PC-9 (cell line): ENCODE results near the gene KRTAP5-11. TPM values are rescaled to one million over a fixed set of nuclear protein-coding genes. Genes with fewer than 3 reads are reported as not detected.

Experiments used
- BruUV-seq: library from RNA; stranded (reverse); fragments of 400-500 nt; replicated peaks from 2 replicates; lab custom pipeline; 2021; lab: Mats Ljungman, UMichigan
- CTCF ChIA-PET: fragments of 300-600 bp; sonication (Branson Sonifier 250); formaldehyde crosslinking; loops from one replicate; lab custom pipeline; 2022; ENCODE audit warnings: antibody characterized with exemption; lab: Charles Lee
- POLR2A ChIA-PET: fragments of 300-600 bp; sonication (Branson Sonifier 250); formaldehyde crosslinking; loops from one replicate; lab custom pipeline; 2022; ENCODE audit warnings: antibody characterized with exemption; ENCODE audit not compliant: unreplicated experiment; lab: Charles Lee
- DNase-seq, 2 experiments: peaks; one replicate each; pipeline versions ENCODE4 v3.0.0 to v3.0.0-alpha.2; 2015 to 2022; ENCODE audit warnings: mixed read lengths in 1 of 2
- H2AFZ ChIP-seq: fragments of 200-600 bp; sonication (generic); 2 replicates; pipeline ENCODE4 v1.8.1; 2017; ENCODE audit warnings: antibody characterized with exemption
- H3F3A ChIP-seq: fragments of 200-600 bp; sonication (generic); 2 replicates; pipeline ENCODE4 v1.8.1; 2017; ENCODE audit warnings: antibody characterized with exemption, mild to moderate bottlenecking, low read depth; ENCODE audit not compliant: insufficient read depth
- H3K27ac ChIP-seq: fragments of 200-600 bp; sonication (generic); 2 replicates; pipeline ENCODE4 v1.6.1; 2016; ENCODE audit warnings: mixed run types
- H3K27me3 ChIP-seq: fragments of 200-600 bp; sonication (generic); 2 replicates; pipeline ENCODE4 v1.6.1; 2016; ENCODE audit warnings: low read depth, mixed run types; ENCODE audit not compliant: insufficient read depth
- H3K36me3 ChIP-seq: fragments of 200-600 bp; sonication (generic); 2 replicates; pipeline ENCODE4 v1.6.1; 2016; ENCODE audit warnings: low read depth, mixed run types
- H3K4me1 ChIP-seq: fragments of 200-600 bp; sonication (generic); replicated peaks from 2 replicates; pipeline ENCODE4 v1.6.1; 2016; ENCODE audit warnings: mixed run types; ENCODE audit not compliant: insufficient read depth
- H3K4me2 ChIP-seq: fragments of 200-600 bp; sonication (generic); 2 replicates; pipeline ENCODE4 v1.6.1; 2017; ENCODE audit warnings: mixed run types
- H3K4me3 ChIP-seq: fragments of 200-600 bp; sonication (generic); 2 replicates; pipeline ENCODE4 v1.6.1; 2016; ENCODE audit warnings: mixed run types
- H3K79me2 ChIP-seq: fragments of 200-600 bp; sonication (generic); 2 replicates; pipeline ENCODE4 v1.6.1; 2017; ENCODE audit warnings: low read depth, mixed run types
- H3K9me2 ChIP-seq: fragments of 200-600 bp; sonication (generic); 2 replicates; pipeline ENCODE4 v1.8.1; 2017; ENCODE audit warnings: mild to moderate bottlenecking; ENCODE audit not compliant: insufficient read depth
- H3K9me3 ChIP-seq: fragments of 200-600 bp; sonication (generic); 2 replicates; pipeline ENCODE4 v1.8.1; 2016; ENCODE audit warnings: low read depth; ENCODE audit not compliant: insufficient read depth
- H4K20me1 ChIP-seq: fragments of 200-600 bp; sonication (generic); 2 replicates; pipeline ENCODE4 v1.8.1; 2017; ENCODE audit not compliant: insufficient read depth
- CTCF ChIP-seq: fragments of 200-600 bp; sonication (generic); conservative IDR thresholded peaks from 2 replicates; pipeline ENCODE4 v1.6.1; 2017; ENCODE audit warnings: mixed run types, antibody characterized with exemption, mild to moderate bottlenecking, moderate library complexity
- EZH2 ChIP-seq: fragments of 200-600 bp; sonication (generic); IDR thresholded peaks from 2 replicates; pipeline ENCODE4 v1.8.0; 2017; ENCODE audit warnings: antibody characterized with exemption, low read depth
- intact Hi-C: fragments of 100-400 bp; cut with micrococcal nuclease; formaldehyde crosslinking; loops from one replicate; pipeline ENCODE4 v1.10.0; 2022; ENCODE audit not compliant: unreplicated experiment
- total RNA-seq: library from RNA; stranded (reverse); gene quantifications from 2 replicates; pipeline ENCODE4 v1.2.3, GENCODE V29; 2021

Gene KRTAP5-11
- total RNA-seq, 1 experiment from 2014 or later, result not detected

GRCh38 chr11:71563406-71563805 is 19.3 kb downstream of the KRTAP5-11 start:
- peaks cover 25% of the 10 kb centered on the region for H3K27me3 ChIP-seq
- ChIA-PET CTCF (interaction anchor here (0.6 to 1.9 kb wide), 9 partner anchors 12 to 792 kb away, joined by 3 to 13 read pairs (median 4); partner anchors contain the start of genes DHCR7 and NADSYN1), POLR2A (no interaction called here)
- no peak overlapping the region for H2AFZ ChIP-seq
- H3K4me1 ChIP-seq, result peaks cover 7% of the 10 kb centered on the region; the same call in 1 of the 2 replicates
- no peaks in the 10 kb centered on the region for H3K9me2 ChIP-seq
- no peaks in the 10 kb centered on the region for H3K36me3 ChIP-seq
- no peaks in the 10 kb centered on the region for H4K20me1 ChIP-seq
- H3K4me3 ChIP-seq, result no peak overlapping the region
- peak in 1 of 2 experiments; percentile 31 for DNase-seq
- H3K4me2 ChIP-seq, result no peak overlapping the region
- H3F3A ChIP-seq, result no peaks in the 10 kb centered on the region
- H3K9me3 ChIP-seq, result no peaks in the 10 kb centered on the region
- no peaks in the 10 kb centered on the region for H3K79me2 ChIP-seq
- BruUV-seq, result no TSS peak
- peak; percentile 69; the same call in 1 of the 2 replicates for TF ChIP-seq CTCF
- TF ChIP-seq EZH2, result no peak
- intact Hi-C loops, result no loop called here
- H3K27ac ChIP-seq, result no peak overlapping the region

- Histone ChIP-seq H3K4me2 (no peak overlapping the region), H2AFZ (no peak overlapping the region)
- no peak for DNase-seq
Observed at GRCh38 chr11:71562120-71562519, 20.6 kb downstream of the KRTAP5-11 start.

GRCh38 chr11:71558996-71559395 is 23.7 kb downstream of the KRTAP5-11 start:
- Histone ChIP-seq H3F3A (no peaks in the 10 kb centered on the region), H3K79me2 (no peaks in the 10 kb centered on the region), H3K36me3 (no peaks in the 10 kb centered on the region), H2AFZ (no peak overlapping the region), H3K27me3 (peaks cover 17% of the 10 kb centered on the region; the same call in 1 of the 2 replicates), H4K20me1 (no peaks in the 10 kb centered on the region), H3K4me2 (no peak overlapping the region), H3K9me3 (no peaks in the 10 kb centered on the region), H3K9me2 (no peaks in the 10 kb centered on the region), H3K4me3 (no peak overlapping the region), H3K27ac (no peak overlapping the region), H3K4me1 (no peaks in the 10 kb centered on the region)
- no TSS peak for BruUV-seq
- POLR2A ChIA-PET, result no interaction called here
- intact Hi-C loops, result no loop called here
- no peak for TF ChIP-seq CTCF
- TF ChIP-seq EZH2, result no peak
- no peak for DNase-seq
- CTCF ChIA-PET, result no interaction called here

More at GRCh38 chr11:71562120-71562519, 20.6 kb downstream of the KRTAP5-11 start:
- Histone ChIP-seq H3K79me2 (no peaks in the 10 kb centered on the region), H3K9me3 (no peaks in the 10 kb centered on the region), H3F3A (no peaks in the 10 kb centered on the region), H3K27me3 (peaks cover 20% of the 10 kb centered on the region; the same call in 1 of the 2 replicates), H3K4me3 (no peak overlapping the region), H3K9me2 (no peaks in the 10 kb centered on the region), H3K36me3 (no peaks in the 10 kb centered on the region), H4K20me1 (no peaks in the 10 kb centered on the region), H3K27ac (no peak overlapping the region), H3K4me1 (peaks cover 7% of the 10 kb centered on the region; the same call in 1 of the 2 replicates)
- intact Hi-C loops, result no loop called here
- ChIA-PET CTCF (no interaction called here), POLR2A (no interaction called here)
- no peak for TF ChIP-seq CTCF
- no peak for TF ChIP-seq EZH2
- BruUV-seq, result no TSS peak
